Lower leg skin (tissue), 3 donors: ENCODE measurements around the gene FTH1.

ENCODE experiments used
- CTCF ChIP-seq, 3 donors: fragments of 450-650 bp; IDR thresholded peaks; one replicate each; pipeline ENCODE4 v1.5.1; 2016; ENCODE audit warnings: antibody characterized with exemption in 3 of 3, mild to moderate bottlenecking in 3 of 3, moderate library complexity in 2 of 3
- POLR2A ChIP-seq, 2 donors: fragments of 450-650 bp; IDR thresholded peaks; one replicate each; pipeline ENCODE4 v1.6.1; 2016 to 2017; ENCODE audit warnings: antibody characterized with exemption in 2 of 2, mild to moderate bottlenecking in 1 of 2, moderate library complexity in 1 of 2

GRCh38 chr11:61927501-61927900 is 39.9 kb downstream of the FTH1 start:
- TF ChIP-seq CTCF (IDR thresholded peaks at IDR 0.05) = no peak
- no peak for TF ChIP-seq POLR2A (IDR thresholded peaks at IDR 0.05)
